Measurements from ENCODE around the gene ZNF688.
"Not testable (repeated sequence)": the region's sequence is repeated elsewhere in the genome, so short reads cannot be mapped to it uniquely, and the experiment has no call there.

The ZNF688 gene

DNA sequence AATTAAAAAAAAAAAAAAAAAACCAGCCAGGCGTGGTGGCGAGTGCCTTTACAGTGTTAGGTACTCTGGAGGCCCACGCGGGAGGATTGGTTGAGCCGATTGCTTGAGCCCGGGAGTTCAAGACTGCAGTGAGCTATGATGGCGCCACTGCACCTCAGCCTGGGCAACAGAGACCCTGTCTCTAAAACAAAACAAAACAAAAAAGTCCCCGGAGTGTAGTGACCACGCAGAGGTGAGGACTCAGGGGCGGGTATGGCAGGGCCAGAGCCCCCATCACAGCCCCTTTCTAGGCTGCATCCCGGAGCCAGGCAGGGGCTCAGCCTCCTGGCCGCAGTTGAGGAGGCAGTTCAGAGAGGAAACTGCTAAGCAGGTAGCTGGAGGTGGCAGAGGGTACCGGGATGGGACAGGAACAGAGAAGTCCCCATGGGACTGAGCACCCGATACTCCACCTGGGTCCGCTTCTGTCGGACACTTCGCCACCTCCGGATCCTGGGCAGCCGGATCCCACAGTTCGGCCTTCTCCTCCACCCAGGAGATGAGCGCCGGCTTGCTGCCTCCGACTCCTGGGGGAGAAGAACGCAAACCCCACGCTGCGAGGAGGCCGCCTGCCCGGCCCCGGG is 37.7 kb downstream of the ZNF688 start:
- DNase-seq = no peak

DNA sequence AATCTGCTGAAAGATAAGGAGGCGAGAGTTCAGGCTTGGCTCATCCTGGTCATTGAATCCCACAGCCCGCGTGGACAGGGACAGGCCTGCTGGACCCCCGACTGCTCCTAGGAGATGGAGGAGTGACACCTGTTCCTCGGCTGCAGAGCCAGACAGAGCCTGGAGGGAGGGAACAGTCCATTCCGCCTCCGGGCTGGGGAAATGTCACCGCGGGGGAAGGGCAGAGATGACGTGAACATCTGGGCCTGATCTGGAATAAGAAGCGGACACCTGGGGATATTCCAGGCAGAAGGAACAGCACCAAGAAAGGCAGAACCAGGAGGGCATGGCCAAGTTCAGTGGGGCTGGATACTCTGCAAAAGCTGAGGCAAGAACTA is 38.4 kb downstream of the ZNF688 start:
- DNase-seq = no peak

DNA sequence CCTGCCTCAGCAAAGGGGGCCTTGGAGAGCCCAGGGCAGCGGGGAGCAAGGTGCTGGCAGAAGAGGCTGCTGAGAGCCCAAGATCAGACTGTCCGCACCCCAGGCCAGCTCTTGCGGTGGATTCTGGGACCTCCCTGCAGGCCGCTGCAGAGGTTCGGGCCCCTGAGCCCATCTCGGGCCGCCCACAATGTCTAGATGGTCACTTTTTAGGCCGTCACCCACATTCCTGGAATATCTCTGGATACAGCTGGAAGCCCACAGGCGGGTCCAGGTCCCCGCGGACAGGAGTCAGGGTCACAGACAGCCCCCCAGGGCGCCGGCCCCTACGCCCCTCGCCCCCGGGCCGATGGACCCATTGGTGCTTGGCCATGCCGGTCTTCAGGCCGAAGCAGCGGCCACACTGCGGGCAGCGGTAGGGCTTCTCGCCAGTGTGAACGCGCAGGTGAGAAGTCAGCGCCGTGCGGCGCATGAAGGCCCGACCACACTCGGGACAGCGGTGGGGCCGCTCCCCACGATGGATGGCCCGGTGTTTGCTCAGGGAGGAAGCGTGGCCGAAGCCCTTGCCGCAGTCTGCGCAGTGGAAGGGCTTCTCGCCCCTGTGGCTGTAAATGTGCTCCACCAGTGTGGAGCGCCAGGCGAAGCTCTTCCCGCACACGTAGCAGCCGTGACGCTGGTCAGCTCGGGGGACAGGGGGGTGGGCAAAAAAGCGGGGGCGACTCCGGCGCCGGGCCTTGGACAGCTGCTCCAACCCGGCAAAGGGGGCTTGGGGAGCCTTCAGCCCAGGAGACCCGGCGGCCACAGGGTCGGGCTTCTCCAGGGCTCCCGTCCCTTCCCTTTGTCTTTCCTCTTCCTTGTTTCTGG is 39.0 kb downstream of the ZNF688 start:
- no peak for DNase-seq

- peak in 1 of 2 donors; percentile 6 for DNase-seq
Measured at GRCh38 chr16:30530163-30531037, 41.1 kb downstream of the ZNF688 start.

DNA sequence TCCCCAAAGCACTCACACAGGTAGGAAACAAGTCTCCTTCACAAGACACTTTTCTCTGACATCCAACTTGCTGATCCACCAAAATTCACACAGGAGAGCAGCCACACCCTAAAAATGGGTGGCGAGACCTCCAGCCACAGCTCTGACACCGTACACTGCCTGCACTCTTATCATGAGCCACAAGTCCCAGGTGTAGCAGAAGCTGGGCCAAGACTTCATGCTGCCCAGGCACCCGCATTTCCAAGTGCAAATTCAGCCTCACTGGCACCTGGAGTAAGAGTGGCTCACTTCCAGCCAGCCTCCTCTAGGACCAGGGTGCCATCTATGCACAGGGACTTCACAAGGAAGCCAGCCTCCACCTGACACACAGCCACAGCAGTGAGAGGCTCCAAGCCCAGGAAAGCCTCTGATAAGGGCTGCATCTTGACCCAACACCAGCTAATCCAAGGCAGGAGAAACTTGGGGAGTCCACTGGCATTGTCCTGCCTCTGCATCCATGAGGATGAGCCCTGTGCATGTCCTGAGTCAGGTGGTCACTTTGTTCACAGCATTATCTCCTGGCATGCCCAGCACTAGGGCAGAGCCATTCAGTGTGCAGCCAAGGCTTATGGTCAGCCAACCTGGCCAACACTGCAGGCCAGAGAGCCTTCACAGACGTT is 42.6 kb downstream of the ZNF688 start:
- no peak for DNase-seq

- DNase-seq = peak; percentile 66 to 73
Measured at GRCh38 chr16:30527635-30528178, 43.8 kb downstream of the ZNF688 start.

DNA sequence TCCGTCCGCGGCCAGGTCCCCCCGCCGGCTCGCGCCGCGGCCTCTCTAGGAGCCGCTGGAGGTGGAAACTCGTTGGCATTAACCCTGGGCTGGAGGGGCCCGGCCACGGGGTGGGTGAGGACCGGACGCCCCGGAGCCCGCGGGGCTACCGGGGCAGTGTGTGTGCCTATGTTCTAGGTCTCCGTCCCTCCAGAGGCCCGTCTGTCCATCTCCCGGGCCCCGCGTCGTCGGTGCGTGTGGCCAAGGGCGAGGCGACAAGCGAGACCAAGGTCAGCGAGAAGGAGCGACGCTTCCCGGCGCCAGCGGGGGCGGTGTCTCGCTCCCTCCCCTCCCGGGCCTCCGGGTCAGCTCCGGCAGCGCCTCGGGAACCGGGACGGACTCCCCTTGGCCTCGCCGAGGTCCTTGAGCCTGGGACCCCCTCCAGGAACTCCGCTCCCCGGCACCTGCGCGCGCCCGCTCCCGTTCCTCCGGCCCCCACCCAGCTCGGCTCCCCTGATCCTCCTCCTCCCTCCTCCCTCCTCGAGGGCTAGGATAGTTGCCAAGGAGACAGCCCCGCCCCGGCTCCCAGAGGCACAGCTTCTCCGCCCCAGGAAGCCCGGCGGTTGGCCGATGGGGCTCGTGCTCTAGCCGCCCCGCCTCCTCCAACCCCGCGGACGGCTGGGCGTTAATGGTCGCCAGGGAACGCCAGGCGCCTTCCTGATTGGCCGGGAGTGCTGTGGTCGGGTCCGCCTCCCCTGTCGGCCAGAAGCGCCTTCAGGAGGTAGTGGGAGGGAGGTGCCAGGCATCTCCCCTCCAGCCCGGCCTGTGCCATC is 44.5 kb downstream of the ZNF688 start:
- peak; percentile 98 for DNase-seq

- peak in 1 of 2 donors; percentile 8 for DNase-seq
Measured at GRCh38 chr16:30526137-30526822, 45.2 kb downstream of the ZNF688 start, which contains the start of gene ZNF768. ZNF768 (minus strand) TSS chr16:30526566; CDS start chr16:30526413, 153 bp downstream.

GRCh38 chr16:30525844-30526136 is 45.7 kb downstream of the ZNF688 start:
- DNase-seq = peak; percentile 26 to 31

- no peak for DNase-seq
Measured at GRCh38 chr16:30524575-30525568, 46.6 kb downstream of the ZNF688 start.

DNA sequence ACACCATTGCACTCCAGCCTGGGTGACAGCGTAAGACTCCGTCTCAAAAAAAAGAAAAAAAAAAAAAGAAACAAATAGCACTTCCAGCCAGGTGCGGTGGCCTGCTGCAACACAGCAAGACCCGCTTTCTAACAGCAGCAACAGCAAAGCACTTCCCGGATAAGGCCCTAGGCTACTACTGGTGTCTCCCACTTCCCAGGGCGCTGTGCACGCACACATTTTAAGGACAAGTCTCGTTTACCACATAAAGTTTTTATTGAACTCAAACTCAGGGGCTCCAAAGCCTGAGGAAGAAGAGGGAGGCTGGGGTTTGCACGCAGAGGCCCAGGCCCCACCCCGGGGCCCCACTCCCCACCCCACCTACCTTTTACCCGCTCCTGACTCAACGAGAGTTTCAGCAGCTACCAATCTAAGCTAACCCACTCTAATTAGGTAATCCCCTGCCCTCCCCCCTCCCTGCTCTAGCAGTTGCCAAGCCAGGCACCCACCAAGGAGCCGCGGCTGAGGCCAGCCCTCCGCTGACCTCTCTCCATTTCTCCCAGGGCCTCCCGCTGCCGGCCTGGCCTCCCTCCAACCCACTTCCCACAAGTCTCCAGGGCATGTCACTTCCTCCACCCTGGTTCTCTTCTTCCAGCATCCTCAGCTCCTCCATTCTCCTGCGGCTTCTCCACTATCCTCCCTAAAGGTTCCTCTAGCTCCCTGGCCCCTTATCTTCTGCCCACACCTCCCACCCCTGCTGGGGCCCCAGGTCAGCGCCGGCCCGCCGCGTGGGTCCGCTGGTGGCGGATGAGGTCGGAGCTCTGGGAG is 47.5 kb downstream of the ZNF688 start:
- no peak for DNase-seq

DNA sequence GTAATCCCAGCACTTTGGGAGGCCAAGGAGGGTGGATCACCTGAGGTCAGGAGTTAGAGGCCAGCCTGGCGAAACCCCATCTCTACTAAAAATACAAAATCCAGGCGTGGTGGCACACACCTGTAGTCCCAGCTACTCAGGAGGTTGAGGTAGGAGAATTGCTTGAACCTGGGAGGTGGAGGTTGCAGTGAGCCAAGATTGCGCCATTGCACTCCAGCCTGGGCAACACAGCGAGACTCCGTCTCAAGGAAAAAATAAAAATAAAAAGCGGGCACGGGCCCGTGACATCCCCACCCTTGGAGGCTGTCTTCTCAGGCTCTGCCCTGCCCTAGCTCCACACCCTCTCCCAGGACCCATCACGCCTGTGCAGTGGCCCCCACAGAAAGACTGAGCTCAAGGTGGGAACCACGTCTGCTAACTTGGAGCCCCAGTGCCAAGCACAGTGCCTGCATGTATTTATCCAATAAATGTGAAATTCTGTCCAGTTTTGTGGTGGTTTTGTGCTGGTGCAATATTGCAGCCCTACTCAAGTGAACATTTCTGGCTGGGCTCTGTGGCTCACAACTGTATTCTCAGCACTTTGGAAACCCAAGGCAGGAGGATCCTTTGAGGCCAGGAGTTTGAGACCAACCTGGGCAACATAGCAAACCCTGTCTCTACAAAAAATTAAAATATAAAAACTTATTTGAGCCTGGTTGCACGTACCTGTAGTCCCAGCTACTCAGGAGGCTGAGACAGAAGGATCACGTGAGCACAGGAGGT is 48.6 kb downstream of the ZNF688 start:
- DNase-seq = not testable (repeated sequence)

DNA sequence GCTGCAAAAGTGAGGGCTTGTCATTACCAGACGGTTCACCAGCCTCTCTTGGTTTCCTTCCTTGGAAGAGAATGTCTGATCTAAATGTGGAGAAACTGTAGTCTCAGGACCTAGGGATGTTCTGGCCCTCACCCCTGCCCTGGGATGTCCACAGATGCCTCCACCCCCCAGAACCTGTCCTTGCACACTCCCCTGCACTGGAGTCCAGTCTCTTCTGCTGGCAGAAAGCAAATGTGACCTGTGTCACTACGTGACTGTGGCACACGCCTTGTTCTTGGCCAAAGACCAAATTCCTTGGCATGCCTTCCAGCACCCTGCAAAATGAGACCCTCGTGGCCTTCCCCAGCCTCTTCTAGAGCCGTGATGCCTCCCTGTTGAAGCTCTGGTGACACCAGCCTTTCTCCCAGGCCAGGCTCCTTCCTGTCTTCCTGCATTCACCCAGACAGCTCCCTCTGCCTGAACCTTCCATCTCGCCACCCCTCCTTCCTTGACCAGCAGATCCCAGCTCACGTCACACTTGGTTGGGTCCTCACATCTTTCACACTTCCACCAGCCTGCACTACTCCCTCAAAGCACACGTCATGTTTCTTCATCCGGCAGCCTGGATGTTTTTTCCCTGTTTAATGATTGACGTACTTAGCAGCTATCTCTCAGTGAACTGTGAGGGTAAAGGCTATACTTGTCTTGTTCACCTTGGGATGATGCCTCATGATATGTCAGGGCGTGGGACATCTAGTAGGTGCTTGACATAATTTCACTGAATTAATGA is 49.5 kb downstream of the ZNF688 start:
- no peak for DNase-seq

DNA sequence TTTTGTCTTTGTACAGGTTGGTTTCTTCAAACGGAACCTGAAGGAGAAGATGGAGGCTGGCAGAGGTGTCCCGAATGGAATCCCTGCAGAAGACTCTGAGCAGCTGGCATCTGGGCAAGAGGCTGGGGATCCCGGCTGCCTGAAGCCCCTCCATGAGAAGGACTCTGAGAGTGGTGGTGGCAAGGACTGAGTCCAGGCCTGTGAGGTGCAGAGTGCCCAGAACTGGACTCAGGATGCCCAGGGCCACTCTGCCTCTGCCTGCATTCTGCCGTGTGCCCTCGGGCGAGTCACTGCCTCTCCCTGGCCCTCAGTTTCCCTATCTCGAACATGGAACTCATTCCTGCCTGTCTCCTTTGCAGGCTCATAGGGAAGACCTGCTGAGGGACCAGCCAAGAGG is 50.0 kb downstream of the ZNF688 start:
- DNase-seq = no peak
